GM23338 (cell line): ENCODE data around the gene ACO2. TPM values are rescaled to one million over a fixed set of nuclear protein-coding genes. Genes with fewer than 3 reads are reported as not detected.

Source experiments
- ATAC-seq: fragments of 200-7000 bp; cut with Tn5 transposase; 3 replicates; pipeline ENCODE4 v1.9.1; 2020
- DNase-seq: peaks from one replicate; pipeline ENCODE4 v3.0.0-alpha.2; 2015; ENCODE audit warnings: low spot score
- H2AFZ ChIP-seq: fragments of 200-600 bp; sonication (generic); 2 replicates; pipeline ENCODE4 v1.8.0; 2016; ENCODE audit warnings: antibody characterized with exemption, mild to moderate bottlenecking, moderate library complexity
- H3F3A ChIP-seq: fragments of 200-600 bp; sonication (generic); replicated peaks from 2 replicates; pipeline ENCODE4 v1.8.0; 2017; ENCODE audit warnings: antibody characterized with exemption, mixed run types, low read depth
- H3K27ac ChIP-seq: fragments of 200-600 bp; sonication (generic); 2 replicates; pipeline ENCODE4 v1.6.1; 2016; ENCODE audit warnings: low read depth
- H3K27me3 ChIP-seq: fragments of 200-600 bp; sonication (generic); 2 replicates; pipeline ENCODE4 v1.8.0; 2016; ENCODE audit warnings: mild to moderate bottlenecking, mixed run types, moderate library complexity; ENCODE audit not compliant: insufficient read depth
- H3K36me3 ChIP-seq: fragments of 200-600 bp; sonication (generic); 2 replicates; pipeline ENCODE4 v1.8.0; 2016; ENCODE audit warnings: mild to moderate bottlenecking; ENCODE audit not compliant: insufficient read depth
- H3K4me1 ChIP-seq: fragments of 200-600 bp; sonication (generic); 2 replicates; pipeline ENCODE4 v1.8.0; 2016; ENCODE audit warnings: mild to moderate bottlenecking, moderate library complexity; ENCODE audit not compliant: insufficient read depth
- H3K4me2 ChIP-seq: fragments of 200-600 bp; sonication (generic); 2 replicates; pipeline ENCODE4 v1.7.1; 2017; ENCODE audit warnings: mixed run types
- H3K4me3 ChIP-seq: fragments of 200-600 bp; sonication (generic); 2 replicates; pipeline ENCODE4 v1.6.1; 2016; ENCODE audit warnings: mixed run types
- H3K79me2 ChIP-seq: fragments of 200-600 bp; sonication (generic); replicated peaks from 2 replicates; pipeline ENCODE4 v1.8.0; 2017; ENCODE audit warnings: mild to moderate bottlenecking; ENCODE audit not compliant: insufficient read depth
- H3K9me2 ChIP-seq: fragments of 200-600 bp; sonication (generic); 2 replicates; pipeline ENCODE4 v1.8.0; 2017; ENCODE audit not compliant: insufficient read depth
- H4K20me1 ChIP-seq: fragments of 200-600 bp; sonication (generic); replicated peaks from 2 replicates; pipeline ENCODE4 v1.8.0; 2017; ENCODE audit warnings: mild to moderate bottlenecking; ENCODE audit not compliant: insufficient read depth
- H3K27ac Mint-ChIP-seq: 2 replicates; pipeline ENCODE4 v1.8.0; 2020; ENCODE audit warnings: inconsistent platforms, mild to moderate bottlenecking, moderate library complexity, mixed read lengths
- H3K27me3 Mint-ChIP-seq: 3 replicates; pipeline ENCODE4 v1.8.0; 2022; ENCODE audit warnings: low read depth, mild to moderate bottlenecking, moderate library complexity, mixed read lengths, inconsistent platforms; ENCODE audit not compliant: insufficient read depth, poor library complexity
- H3K36me3 Mint-ChIP-seq: 3 replicates; pipeline ENCODE4 v1.8.0; 2021; ENCODE audit warnings: low read depth, mild to moderate bottlenecking, inconsistent platforms, moderate library complexity, mixed read lengths
- H3K4me1 Mint-ChIP-seq: 3 replicates; pipeline ENCODE4 v1.8.0; 2020; ENCODE audit warnings: mild to moderate bottlenecking, inconsistent platforms, mixed read lengths
- H3K4me3 Mint-ChIP-seq: 3 replicates; pipeline ENCODE4 v1.8.0; 2021; ENCODE audit warnings: moderate library complexity, mild to moderate bottlenecking, inconsistent platforms, mixed read lengths
- H3K9me3 Mint-ChIP-seq: 3 replicates; pipeline ENCODE4 v1.8.0; 2020; ENCODE audit warnings: moderate library complexity, mild to moderate bottlenecking, inconsistent platforms, mixed read lengths
- CREB1 ChIP-seq: fragments of 250-450 bp; sonication (Bioruptor Pico); IDR thresholded peaks from 2 replicates; pipeline ENCODE4 v1.5.0; 2020; ENCODE audit warnings: low read depth, mild to moderate bottlenecking, moderate library complexity
- EZH2 ChIP-seq: fragments of 200-600 bp; sonication (generic); IDR thresholded peaks from one replicate; pipeline ENCODE4 v1.8.0; 2017; ENCODE audit warnings: antibody characterized with exemption, mild to moderate bottlenecking, low read depth; ENCODE audit not compliant: unreplicated experiment
- EZH2phosphoT487 ChIP-seq: fragments of 200-600 bp; sonication (generic); IDR thresholded peaks from one replicate; pipeline ENCODE4 v1.8.1; 2018; ENCODE audit warnings: antibody characterized with exemption; ENCODE audit not compliant: unreplicated experiment
- JUNB ChIP-seq: IDR thresholded peaks from one replicate; pipeline ENCODE4 v1.6.1; 2016; ENCODE audit warnings: antibody characterized with exemption; ENCODE audit not compliant: unreplicated experiment
- NANOG ChIP-seq: IDR thresholded peaks from 2 replicates; pipeline ENCODE4 v1.6.1; 2016; ENCODE audit warnings: antibody characterized with exemption, borderline replicate concordance
- POLR2AphosphoS5 ChIP-seq: IDR thresholded peaks from 2 replicates; pipeline ENCODE4 v1.6.1; 2016; ENCODE audit warnings: antibody characterized with exemption, low read depth
- STAT1 ChIP-seq: IDR thresholded peaks from one replicate; pipeline ENCODE4 v1.6.1; 2016; ENCODE audit warnings: antibody characterized with exemption; ENCODE audit not compliant: unreplicated experiment
- ZNF114 ChIP-seq: fragments of 250-450 bp; sonication (Bioruptor Pico); IDR thresholded peaks from 2 replicates; pipeline ENCODE4 v1.5.0; 2020; ENCODE audit warnings: mild to moderate bottlenecking, moderate library complexity
- polyA plus RNA-seq: library from polyadenylated mRNA; unstranded; fragments of >200 nt; fragmentation: Nextera tagmentation; extraction: Ambion mirVana; gene quantifications from 2 replicates; pipeline ENCODE4 v1.2.1, GENCODE V29; 2016
- total RNA-seq: library from RNA; depleted of rRNA; stranded (reverse); fragments of >200 nt; shearing (Covaris generic); gene quantifications from 2 replicates; pipeline ENCODE4 v1.2.3, GENCODE V29; 2014
- TF ChIP-seq, protein P1 (sequence below): IDR thresholded peaks from 2 replicates; pipeline ENCODE4 v1.6.1; 2016; ENCODE audit warnings: antibody characterized with exemption
- TF ChIP-seq, protein P2 (sequence below), 2 experiments: fragments of 200-600 bp in 1 of 2; sonication (generic) in 1 of 2; conservative IDR thresholded peaks; 2 replicates each; pipeline versions ENCODE4 v1.5.1 to v1.6.1; 2016 to 2017; ENCODE audit warnings: antibody characterized with exemption in 2 of 2, low read depth in 2 of 2, mild to moderate bottlenecking in 2 of 2, moderate library complexity in 1 of 2
- TF ChIP-seq, protein P3 (sequence below): IDR thresholded peaks from one replicate; pipeline ENCODE4 v1.6.1; 2018; ENCODE audit warnings: antibody characterized with exemption; ENCODE audit not compliant: unreplicated experiment

ACO2 gene
- total and polyA plus RNA-seq, 2 experiments from 2014 or later = 36.2 to 79.7 TPM

DNA sequence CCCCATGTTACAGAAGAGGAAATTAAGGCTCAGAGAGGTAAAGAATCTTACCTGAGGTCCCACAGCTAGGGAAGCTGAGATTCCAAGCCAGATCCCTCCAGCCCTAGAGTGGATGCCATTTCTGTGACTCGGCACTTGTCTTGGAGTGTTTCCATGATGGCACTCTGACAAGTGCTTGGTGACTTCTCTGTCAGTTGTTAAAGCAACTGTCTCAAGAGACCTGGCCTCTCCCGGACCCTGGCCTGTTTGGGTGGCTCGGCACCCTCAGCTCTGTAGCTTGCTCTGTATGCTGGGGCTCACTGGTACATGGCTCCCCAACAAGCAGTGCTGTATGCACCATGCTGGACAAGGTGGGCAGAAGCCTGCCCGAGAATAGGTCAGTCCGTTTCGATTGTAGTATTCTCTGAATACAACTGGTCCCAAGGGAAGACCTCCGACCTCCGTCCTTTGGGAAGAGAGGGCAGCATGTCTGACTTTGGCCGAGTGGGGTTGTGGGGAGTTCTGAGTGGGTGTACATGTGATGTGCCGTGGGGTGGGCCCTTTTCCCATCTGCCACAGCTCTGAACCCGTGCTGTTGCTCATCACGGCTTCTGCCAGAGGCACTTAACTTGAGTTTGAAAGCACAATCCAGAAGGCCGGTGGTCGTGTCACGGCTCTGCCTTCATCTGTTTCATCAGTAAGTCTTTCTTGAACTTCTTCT is 12.4 kb downstream of the ACO2 start:
- Mint-ChIP-seq H3K36me3 (no peaks in the 10 kb centered on the region; the same call in 2 of the 3 replicates), H3K4me1 (peaks cover 50% of the 10 kb centered on the region), H3K27ac (peak overlapping the region; percentile 61), H3K4me3 (peak overlapping the region; percentile 34; the same call in 2 of the 3 replicates), H3K27me3 (peaks cover 8% of the 10 kb centered on the region), H3K9me3 (no peaks in the 10 kb centered on the region)
- H3K4me1 ChIP-seq = peaks cover 41% of the 10 kb centered on the region
- peaks cover 28% of the 10 kb centered on the region; the same call in 1 of the 2 replicates for H3F3A ChIP-seq
- H4K20me1 ChIP-seq = peaks cover 41% of the 10 kb centered on the region
- no peaks in the 10 kb centered on the region for H3K9me2 ChIP-seq
- H3K79me2 ChIP-seq = peaks cover 98% of the 10 kb centered on the region
- H3K27me3 ChIP-seq = no peaks in the 10 kb centered on the region
- DNase-seq (no peak), ATAC-seq (peak; percentile 5; the same call in 2 of the 3 replicates)
- peak overlapping the region; percentile 88 for H3K27ac ChIP-seq
- H2AFZ ChIP-seq = no peak overlapping the region
- peak overlapping the region; percentile 67 for H3K4me2 ChIP-seq
- 0 out of 2 replicates have a peak overlapping the region, but pooled peaks have one; percentile 9 for H3K4me3 ChIP-seq
- TF ChIP-seq STAT1 (no peak), EZH2phosphoT487 (no peak), ZNF114 (CRISPR knock-in tag) (no peak), POLR2AphosphoS5 (no peak)
- H3K36me3 ChIP-seq = no peaks in the 10 kb centered on the region

DNA sequence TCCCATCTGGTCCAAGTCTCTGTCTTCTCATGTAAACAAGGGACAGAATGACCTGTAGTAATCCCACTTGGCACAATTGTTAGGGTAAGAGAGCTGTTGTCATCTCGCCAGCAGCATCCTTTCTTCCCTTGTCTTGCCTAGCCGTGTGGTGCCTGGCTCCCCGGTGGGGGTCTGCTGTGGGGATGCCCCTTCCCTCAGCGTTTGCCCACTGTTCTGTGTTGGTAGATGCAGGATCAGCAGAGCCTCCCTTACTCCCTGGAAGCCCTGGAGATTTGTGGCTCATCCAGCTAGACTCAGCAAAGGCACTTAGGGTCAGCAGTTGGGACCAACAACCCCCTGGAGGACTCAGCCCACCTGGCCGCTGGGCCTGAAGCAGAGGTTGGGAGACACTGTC is 13.0 kb downstream of the ACO2 start:
- Mint-ChIP-seq H3K9me3 (no peaks in the 10 kb centered on the region), H3K4me1 (peaks cover 53% of the 10 kb centered on the region), H3K36me3 (no peaks in the 10 kb centered on the region; the same call in 2 of the 3 replicates), H3K27me3 (peaks cover 11% of the 10 kb centered on the region), H3K27ac (peak overlapping the region; percentile 61), H3K4me3 (peak overlapping the region; percentile 34)
- Histone ChIP-seq H3K9me2 (no peaks in the 10 kb centered on the region), H4K20me1 (peaks cover 38% of the 10 kb centered on the region), H3K36me3 (no peaks in the 10 kb centered on the region), H2AFZ (no peak overlapping the region), H3K27me3 (no peaks in the 10 kb centered on the region), H3K27ac (peak overlapping the region; percentile 88), H3K4me1 (peaks cover 45% of the 10 kb centered on the region), H3K4me3 (peak overlapping the region; percentile 39), H3F3A (peaks cover 25% of the 10 kb centered on the region), H3K4me2 (peak overlapping the region; percentile 67), H3K79me2 (peaks cover 97% of the 10 kb centered on the region)
- TF ChIP-seq JUNB (no peak), CREB1 (CRISPR knock-in tag) (no peak)
- TF ChIP-seq, protein P1, sequence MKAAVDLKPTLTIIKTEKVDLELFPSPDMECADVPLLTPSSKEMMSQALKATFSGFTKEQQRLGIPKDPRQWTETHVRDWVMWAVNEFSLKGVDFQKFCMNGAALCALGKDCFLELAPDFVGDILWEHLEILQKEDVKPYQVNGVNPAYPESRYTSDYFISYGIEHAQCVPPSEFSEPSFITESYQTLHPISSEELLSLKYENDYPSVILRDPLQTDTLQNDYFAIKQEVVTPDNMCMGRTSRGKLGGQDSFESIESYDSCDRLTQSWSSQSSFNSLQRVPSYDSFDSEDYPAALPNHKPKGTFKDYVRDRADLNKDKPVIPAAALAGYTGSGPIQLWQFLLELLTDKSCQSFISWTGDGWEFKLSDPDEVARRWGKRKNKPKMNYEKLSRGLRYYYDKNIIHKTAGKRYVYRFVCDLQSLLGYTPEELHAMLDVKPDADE = no peak
- DNase-seq (peak; percentile 63), ATAC-seq (peak; percentile 84)

DNA sequence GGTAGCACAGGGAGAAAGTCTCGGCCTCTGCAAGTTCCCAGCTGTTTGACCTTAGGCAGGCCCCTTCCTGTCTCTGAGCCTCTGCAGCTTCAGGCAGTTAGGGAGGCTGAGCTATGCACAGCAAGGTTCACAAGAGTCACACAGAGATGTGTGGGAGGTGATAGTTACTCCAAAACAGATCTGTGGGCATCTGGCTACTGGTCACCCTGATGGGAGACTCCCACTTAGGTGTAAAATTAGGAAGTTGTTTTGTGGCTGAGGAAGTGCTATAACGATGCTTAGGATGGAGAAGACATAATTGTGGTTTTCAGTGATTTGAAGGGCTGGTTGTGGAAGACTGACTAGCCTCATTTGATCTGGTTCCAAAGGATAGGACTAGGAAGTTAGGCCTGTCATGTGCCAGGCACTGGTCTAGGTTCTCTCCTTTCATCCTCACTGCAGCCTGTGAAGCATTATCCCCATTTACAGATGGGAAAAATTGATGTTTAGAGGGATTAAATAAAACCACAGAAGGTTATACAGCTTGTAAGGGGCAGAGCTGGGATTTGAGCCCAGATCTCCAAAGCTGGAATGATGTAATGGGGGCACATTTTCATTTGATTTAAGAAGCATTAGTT is 13.5 kb downstream of the ACO2 start:
- H4K20me1 ChIP-seq = peaks cover 42% of the 10 kb centered on the region
- H3K4me3 ChIP-seq = peak overlapping the region; percentile 39
- H3K27me3 ChIP-seq = no peaks in the 10 kb centered on the region
- H3K36me3 ChIP-seq = no peaks in the 10 kb centered on the region
- peak overlapping the region; percentile 88 for H3K27ac ChIP-seq
- peak overlapping the region; percentile 14; the same call in 2 of the 3 replicates for H3K4me3 Mint-ChIP-seq
- peaks cover 50% of the 10 kb centered on the region for H3K4me1 ChIP-seq
- peaks cover 98% of the 10 kb centered on the region for H3K79me2 ChIP-seq
- peak overlapping the region; percentile 61 for H3K27ac Mint-ChIP-seq
- peaks cover 11% of the 10 kb centered on the region for H3K27me3 Mint-ChIP-seq
- H3K4me1 Mint-ChIP-seq = peaks cover 58% of the 10 kb centered on the region
- no peaks in the 10 kb centered on the region for H3K9me3 Mint-ChIP-seq
- ATAC-seq (peak; percentile 60), DNase-seq (peak; percentile 34)
- peaks cover 25% of the 10 kb centered on the region for H3F3A ChIP-seq
- H3K36me3 Mint-ChIP-seq = no peaks in the 10 kb centered on the region; the same call in 2 of the 3 replicates
- H2AFZ ChIP-seq = no peak overlapping the region
- no peaks in the 10 kb centered on the region for H3K9me2 ChIP-seq
- H3K4me2 ChIP-seq = peak overlapping the region; percentile 67
- TF ChIP-seq, protein P2, sequence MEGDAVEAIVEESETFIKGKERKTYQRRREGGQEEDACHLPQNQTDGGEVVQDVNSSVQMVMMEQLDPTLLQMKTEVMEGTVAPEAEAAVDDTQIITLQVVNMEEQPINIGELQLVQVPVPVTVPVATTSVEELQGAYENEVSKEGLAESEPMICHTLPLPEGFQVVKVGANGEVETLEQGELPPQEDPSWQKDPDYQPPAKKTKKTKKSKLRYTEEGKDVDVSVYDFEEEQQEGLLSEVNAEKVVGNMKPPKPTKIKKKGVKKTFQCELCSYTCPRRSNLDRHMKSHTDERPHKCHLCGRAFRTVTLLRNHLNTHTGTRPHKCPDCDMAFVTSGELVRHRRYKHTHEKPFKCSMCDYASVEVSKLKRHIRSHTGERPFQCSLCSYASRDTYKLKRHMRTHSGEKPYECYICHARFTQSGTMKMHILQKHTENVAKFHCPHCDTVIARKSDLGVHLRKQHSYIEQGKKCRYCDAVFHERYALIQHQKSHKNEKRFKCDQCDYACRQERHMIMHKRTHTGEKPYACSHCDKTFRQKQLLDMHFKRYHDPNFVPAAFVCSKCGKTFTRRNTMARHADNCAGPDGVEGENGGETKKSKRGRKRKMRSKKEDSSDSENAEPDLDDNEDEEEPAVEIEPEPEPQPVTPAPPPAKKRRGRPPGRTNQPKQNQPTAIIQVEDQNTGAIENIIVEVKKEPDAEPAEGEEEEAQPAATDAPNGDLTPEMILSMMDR (conservative IDR thresholded peaks at IDR 0.05; ENCODE audit: low read depth in 2 of 2) = no peak
- TF ChIP-seq, protein P3, sequence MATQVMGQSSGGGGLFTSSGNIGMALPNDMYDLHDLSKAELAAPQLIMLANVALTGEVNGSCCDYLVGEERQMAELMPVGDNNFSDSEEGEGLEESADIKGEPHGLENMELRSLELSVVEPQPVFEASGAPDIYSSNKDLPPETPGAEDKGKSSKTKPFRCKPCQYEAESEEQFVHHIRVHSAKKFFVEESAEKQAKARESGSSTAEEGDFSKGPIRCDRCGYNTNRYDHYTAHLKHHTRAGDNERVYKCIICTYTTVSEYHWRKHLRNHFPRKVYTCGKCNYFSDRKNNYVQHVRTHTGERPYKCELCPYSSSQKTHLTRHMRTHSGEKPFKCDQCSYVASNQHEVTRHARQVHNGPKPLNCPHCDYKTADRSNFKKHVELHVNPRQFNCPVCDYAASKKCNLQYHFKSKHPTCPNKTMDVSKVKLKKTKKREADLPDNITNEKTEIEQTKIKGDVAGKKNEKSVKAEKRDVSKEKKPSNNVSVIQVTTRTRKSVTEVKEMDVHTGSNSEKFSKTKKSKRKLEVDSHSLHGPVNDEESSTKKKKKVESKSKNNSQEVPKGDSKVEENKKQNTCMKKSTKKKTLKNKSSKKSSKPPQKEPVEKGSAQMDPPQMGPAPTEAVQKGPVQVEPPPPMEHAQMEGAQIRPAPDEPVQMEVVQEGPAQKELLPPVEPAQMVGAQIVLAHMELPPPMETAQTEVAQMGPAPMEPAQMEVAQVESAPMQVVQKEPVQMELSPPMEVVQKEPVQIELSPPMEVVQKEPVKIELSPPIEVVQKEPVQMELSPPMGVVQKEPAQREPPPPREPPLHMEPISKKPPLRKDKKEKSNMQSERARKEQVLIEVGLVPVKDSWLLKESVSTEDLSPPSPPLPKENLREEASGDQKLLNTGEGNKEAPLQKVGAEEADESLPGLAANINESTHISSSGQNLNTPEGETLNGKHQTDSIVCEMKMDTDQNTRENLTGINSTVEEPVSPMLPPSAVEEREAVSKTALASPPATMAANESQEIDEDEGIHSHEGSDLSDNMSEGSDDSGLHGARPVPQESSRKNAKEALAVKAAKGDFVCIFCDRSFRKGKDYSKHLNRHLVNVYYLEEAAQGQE = no peak
- TF ChIP-seq ZNF114 (CRISPR knock-in tag) (no peak), EZH2phosphoT487 (no peak), CREB1 (CRISPR knock-in tag) (no peak), POLR2AphosphoS5 (no peak), NANOG (no peak), EZH2 (no peak), JUNB (no peak), STAT1 (no peak)
